ENCODE measurements around the gene LYSMD1.

LYSMD1 gene

GRCh38 chr1:151187205-151187604, 21.5 kb upstream of the LYSMD1 start:
- H3K36me3 ChIP-seq (ENCODE audit: insufficient read depth, low read length), result peaks cover 37% of the 10 kb centered on the region
- H3K4me3 ChIP-seq, result no peak overlapping the region
- no peak for DNase-seq (ENCODE audit: low read depth, low spot score)
- no peak overlapping the region for H3K27ac ChIP-seq
- H3K9ac ChIP-seq (ENCODE audit: insufficient read length), result no peak overlapping the region
- no peak for TF ChIP-seq POLR2AphosphoS5 (IDR thresholded peaks at IDR 0.05; ENCODE audit: borderline replicate concordance, low read depth, low read length)
- no peak for TF ChIP-seq FOXP2 (optimal IDR thresholded peaks at IDR 0.05; ENCODE audit: control extremely low read depth, extremely low read length, insufficient read depth)
- TF ChIP-seq EZH2 (IDR thresholded peaks at IDR 0.05), result no peak
- H3K9me3 ChIP-seq (ENCODE audit: low read depth, low read length), result no peaks in the 10 kb centered on the region

- H3K27ac ChIP-seq, result no peak overlapping the region
- H3K36me3 ChIP-seq (ENCODE audit: insufficient read depth, low read length), result peaks cover 62% of the 10 kb centered on the region
- H3K9ac ChIP-seq (ENCODE audit: insufficient read length), result no peak overlapping the region
- H3K4me3 ChIP-seq, result no peak overlapping the region
- no peaks in the 10 kb centered on the region for H3K9me3 ChIP-seq (ENCODE audit: low read depth, low read length)
- TF ChIP-seq EZH2 (IDR thresholded peaks at IDR 0.05) (no peak), POLR2AphosphoS5 (IDR thresholded peaks at IDR 0.05; ENCODE audit: borderline replicate concordance, low read depth, low read length) (no peak), FOXP2 (optimal IDR thresholded peaks at IDR 0.05; ENCODE audit: control extremely low read depth, extremely low read length, insufficient read depth) (no peak)
- no peak for DNase-seq (ENCODE audit: low read depth, low spot score)
These were observed 18.5 kb upstream of the LYSMD1 start for GRCh38 chr1:151184211-151184610.

GRCh38 chr1:151176514-151177045, 10.9 kb upstream of the LYSMD1 start:
- Histone ChIP-seq H3K4me3 (no peak overlapping the region), H3K27ac (no peak overlapping the region), H3K36me3 (ENCODE audit: insufficient read depth, low read length) (peaks cover 67% of the 10 kb centered on the region), H3K9ac (ENCODE audit: insufficient read length) (no peak overlapping the region), H3K9me3 (ENCODE audit: low read depth, low read length) (no peaks in the 10 kb centered on the region)
- TF ChIP-seq FOXP2 (optimal IDR thresholded peaks at IDR 0.05; ENCODE audit: control extremely low read depth, extremely low read length, insufficient read depth), result no peak
- TF ChIP-seq POLR2AphosphoS5 (IDR thresholded peaks at IDR 0.05; ENCODE audit: borderline replicate concordance, low read depth, low read length), result no peak
- TF ChIP-seq EZH2 (IDR thresholded peaks at IDR 0.05), result no peak
- DNase-seq (ENCODE audit: low read depth, low spot score), result no peak

- H3K4me3 ChIP-seq, result no peak within 1 kb of the TSS
- no peak within 1 kb of the TSS for H3K27ac ChIP-seq
- H3K9ac ChIP-seq (ENCODE audit: insufficient read length), result no peak within 1 kb of the TSS
- H3K9me3 ChIP-seq (ENCODE audit: low read depth, low read length), result no peaks in the 10 kb centered on the region
- H3K36me3 ChIP-seq (ENCODE audit: insufficient read depth, low read length), result peaks cover 60% of the 10 kb centered on the region
- no peak for DNase-seq (ENCODE audit: low read depth, low spot score)
- TF ChIP-seq FOXP2 (optimal IDR thresholded peaks at IDR 0.05; ENCODE audit: control extremely low read depth, extremely low read length, insufficient read depth), result no peak
- TF ChIP-seq EZH2 (IDR thresholded peaks at IDR 0.05), result no peak
- TF ChIP-seq POLR2AphosphoS5 (IDR thresholded peaks at IDR 0.05; ENCODE audit: borderline replicate concordance, low read depth, low read length), result no peak
These were observed 10.2 kb upstream of the LYSMD1 start, which contains the start of gene TMOD4 for GRCh38 chr1:151175863-151176262. TMOD4 (minus strand) TSS chr1:151175981; CDS start chr1:151174875, 1,106 bp downstream.

- Histone ChIP-seq H3K27ac (no peak overlapping the region), H3K36me3 (ENCODE audit: insufficient read depth, low read length) (peaks cover 54% of the 10 kb centered on the region), H3K4me3 (no peak overlapping the region), H3K9me3 (ENCODE audit: low read depth, low read length) (no peaks in the 10 kb centered on the region), H3K9ac (ENCODE audit: insufficient read length) (no peak overlapping the region)
- DNase-seq (ENCODE audit: low read depth, low spot score), result no peak
- TF ChIP-seq FOXP2 (optimal IDR thresholded peaks at IDR 0.05; ENCODE audit: control extremely low read depth, extremely low read length, insufficient read depth), result no peak
- TF ChIP-seq POLR2AphosphoS5 (IDR thresholded peaks at IDR 0.05; ENCODE audit: borderline replicate concordance, low read depth, low read length), result no peak
- no peak for TF ChIP-seq EZH2 (IDR thresholded peaks at IDR 0.05)
These were observed 9.5 kb upstream of the LYSMD1 start for GRCh38 chr1:151175041-151175741.

GRCh38 chr1:151171190-151171589, 5.5 kb upstream of the LYSMD1 start:
- no peak for DNase-seq (ENCODE audit: low read depth, low spot score)
- H3K4me3 ChIP-seq, result no peak overlapping the region
- H3K9me3 ChIP-seq (ENCODE audit: low read depth, low read length), result no peaks in the 10 kb centered on the region
- no peak overlapping the region for H3K27ac ChIP-seq
- TF ChIP-seq FOXP2 (optimal IDR thresholded peaks at IDR 0.05; ENCODE audit: control extremely low read depth, extremely low read length, insufficient read depth) (no peak), EZH2 (IDR thresholded peaks at IDR 0.05) (no peak), POLR2AphosphoS5 (IDR thresholded peaks at IDR 0.05; ENCODE audit: borderline replicate concordance, low read depth, low read length) (no peak)
- H3K36me3 ChIP-seq (ENCODE audit: insufficient read depth, low read length), result peaks cover 33% of the 10 kb centered on the region
- no peak overlapping the region for H3K9ac ChIP-seq (ENCODE audit: insufficient read length)

GRCh38 chr1:151167116-151167515, 1.4 kb upstream of the LYSMD1 start:
- no peak overlapping the region for H3K27ac ChIP-seq
- peaks cover 13% of the 10 kb centered on the region for H3K36me3 ChIP-seq (ENCODE audit: insufficient read depth, low read length)

GRCh38 chr1:151166505-151166956, 829 bp upstream of the LYSMD1 start:
- Histone ChIP-seq H3K4me3 (peak overlapping the region; percentile 87), H3K36me3 (ENCODE audit: insufficient read depth, low read length) (peaks cover 18% of the 10 kb centered on the region), H3K9ac (ENCODE audit: insufficient read length) (peak overlapping the region; percentile 91), H3K27ac (peak overlapping the region; percentile 54; the same call in 1 of the 2 replicates), H3K9me3 (ENCODE audit: low read depth, low read length) (no peaks in the 10 kb centered on the region)
- TF ChIP-seq POLR2AphosphoS5 (IDR thresholded peaks at IDR 0.05; ENCODE audit: borderline replicate concordance, low read depth, low read length) (no peak), FOXP2 (optimal IDR thresholded peaks at IDR 0.05; ENCODE audit: control extremely low read depth, extremely low read length, insufficient read depth) (no peak), EZH2 (IDR thresholded peaks at IDR 0.05) (no peak)
- DNase-seq (ENCODE audit: low read depth, low spot score), result no peak

More at GRCh38 chr1:151167116-151167515, 1.4 kb upstream of the LYSMD1 start:
- peak overlapping the region; percentile 87 for H3K4me3 ChIP-seq
- peak overlapping the region; percentile 91 for H3K9ac ChIP-seq (ENCODE audit: insufficient read length)
- no peak for TF ChIP-seq FOXP2 (optimal IDR thresholded peaks at IDR 0.05; ENCODE audit: control extremely low read depth, extremely low read length, insufficient read depth)
- TF ChIP-seq POLR2AphosphoS5 (IDR thresholded peaks at IDR 0.05; ENCODE audit: borderline replicate concordance, low read depth, low read length), result no peak
- no peaks in the 10 kb centered on the region for H3K9me3 ChIP-seq (ENCODE audit: low read depth, low read length)
- no peak for DNase-seq (ENCODE audit: low read depth, low spot score)

All from SK-N-MC (cell line).